ENCODE data around the gene APEH.

DNA sequence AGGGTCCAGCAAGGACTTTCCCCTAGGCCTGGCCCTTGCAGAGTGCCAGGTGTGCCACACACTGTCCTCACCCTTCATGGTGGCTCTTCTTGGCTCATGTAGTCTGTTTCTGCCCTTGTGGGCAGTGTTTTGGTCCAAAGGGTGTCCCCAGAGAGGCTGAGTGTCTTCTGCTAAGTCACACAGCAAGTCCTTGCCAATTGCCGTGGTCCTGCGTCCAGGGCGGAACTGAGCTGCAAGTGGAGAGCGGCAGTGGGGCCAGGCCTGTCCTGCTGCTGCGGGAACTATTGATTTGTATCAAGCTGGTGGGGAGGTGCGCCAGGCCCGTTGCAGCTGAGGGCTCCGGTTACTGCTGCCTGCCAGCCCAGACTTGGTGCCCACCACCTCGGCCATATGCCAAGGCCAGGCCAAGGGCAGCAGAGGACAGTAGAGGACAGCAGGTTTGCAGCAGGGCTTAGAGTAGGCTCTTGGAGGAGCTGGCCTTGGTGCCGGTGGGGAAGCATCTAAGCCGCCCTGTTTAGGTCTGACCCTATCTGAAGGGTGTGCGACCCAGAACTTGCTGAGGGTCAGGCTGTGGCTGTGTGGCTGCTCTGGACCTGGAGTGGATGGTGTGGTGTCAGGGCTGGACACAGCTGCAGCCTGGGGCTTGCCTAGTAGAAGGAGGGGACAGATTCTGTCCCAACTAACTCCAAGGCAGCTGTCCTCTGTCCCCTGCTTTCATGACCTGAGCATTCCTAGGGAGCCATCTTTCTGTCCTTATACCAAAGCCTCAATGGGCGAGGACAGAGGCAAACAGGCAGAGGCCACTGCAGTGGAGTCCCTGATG, 40.8 kb downstream of the APEH start:
- TF ChIP-seq POLR2AphosphoS5 (IDR thresholded peaks at IDR 0.05; ENCODE audit: insufficient read depth in 1 of 2, low read depth in 1 of 2) (no peak), POLR2A (IDR thresholded peaks at IDR 0.05) (no peak)
- TF ChIP-seq, protein P1, sequence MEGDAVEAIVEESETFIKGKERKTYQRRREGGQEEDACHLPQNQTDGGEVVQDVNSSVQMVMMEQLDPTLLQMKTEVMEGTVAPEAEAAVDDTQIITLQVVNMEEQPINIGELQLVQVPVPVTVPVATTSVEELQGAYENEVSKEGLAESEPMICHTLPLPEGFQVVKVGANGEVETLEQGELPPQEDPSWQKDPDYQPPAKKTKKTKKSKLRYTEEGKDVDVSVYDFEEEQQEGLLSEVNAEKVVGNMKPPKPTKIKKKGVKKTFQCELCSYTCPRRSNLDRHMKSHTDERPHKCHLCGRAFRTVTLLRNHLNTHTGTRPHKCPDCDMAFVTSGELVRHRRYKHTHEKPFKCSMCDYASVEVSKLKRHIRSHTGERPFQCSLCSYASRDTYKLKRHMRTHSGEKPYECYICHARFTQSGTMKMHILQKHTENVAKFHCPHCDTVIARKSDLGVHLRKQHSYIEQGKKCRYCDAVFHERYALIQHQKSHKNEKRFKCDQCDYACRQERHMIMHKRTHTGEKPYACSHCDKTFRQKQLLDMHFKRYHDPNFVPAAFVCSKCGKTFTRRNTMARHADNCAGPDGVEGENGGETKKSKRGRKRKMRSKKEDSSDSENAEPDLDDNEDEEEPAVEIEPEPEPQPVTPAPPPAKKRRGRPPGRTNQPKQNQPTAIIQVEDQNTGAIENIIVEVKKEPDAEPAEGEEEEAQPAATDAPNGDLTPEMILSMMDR (IDR thresholded peaks at IDR 0.05): no peak
